ENCODE results near the gene NBEAL2.

- 0 out of 2 replicates have a peak, but pooled peaks have one; percentile 8 for TF ChIP-seq PKNOX1 (IDR thresholded peaks at IDR 0.05)
- no peak for TF ChIP-seq SMAD1 (IDR thresholded peaks at IDR 0.05; ENCODE audit: low read depth, partially characterized antibody)
- TF ChIP-seq STAT1 (conservative IDR thresholded peaks at IDR 0.05), result no peak
- no peak for TF ChIP-seq ZNF217 (IDR thresholded peaks at IDR 0.05)
- no peak for TF ChIP-seq POLR2A (IDR thresholded peaks at IDR 0.05; ENCODE audit: low read depth, low read length)
- no peak for TF ChIP-seq USF2 (IDR thresholded peaks at IDR 0.05; ENCODE audit: borderline replicate concordance, low read depth, low read length)
- TF ChIP-seq CREM (IDR thresholded peaks at IDR 0.05; ENCODE audit: low read depth), result no peak
- TF ChIP-seq CTCF (IDR thresholded peaks at IDR 0.05 in 2 of 3, conservative IDR thresholded peaks at IDR 0.05 in 1 of 3; ENCODE audit: control insufficient read depth in 2 of 3, extremely low read depth in 1 of 3, insufficient read depth in 1 of 3, low read depth in 3 of 3, low read length in 3 of 3), result no peak
- no peak for TF ChIP-seq EZH2 (IDR thresholded peaks at IDR 0.05; ENCODE audit: borderline replicate concordance, control insufficient read depth, low read depth, low read length)
- no peak for TF ChIP-seq PAX8 (IDR thresholded peaks at IDR 0.05)
- TF ChIP-seq MAX (IDR thresholded peaks at IDR 0.05; ENCODE audit: low read depth, low read length), result no peak
- TF ChIP-seq PBX3 (IDR thresholded peaks at IDR 0.05; ENCODE audit: insufficient replicate concordance, low read depth, low read length), result no peak
- TF ChIP-seq HDGF (IDR thresholded peaks at IDR 0.05), result no peak
Observed at GRCh38 chr3:46931631-46932331, 47.7 kb upstream of the NBEAL2 start.

All from GM12878 (cell line).